GM12891 (cell line): Measurements from ENCODE around the gene FAT3.

Source experiments
- POLR2A ChIP-seq: IDR thresholded peaks from 2 replicates; pipeline ENCODE4 v1.6.1; 2011; ENCODE audit warnings: low read depth, low read length, control low read depth
- POLR2AphosphoS5 ChIP-seq: IDR thresholded peaks from 2 replicates; pipeline ENCODE4 v1.6.1; 2011; ENCODE audit warnings: low read depth, low read length, control low read depth
- TAF1 ChIP-seq: IDR thresholded peaks from 2 replicates; pipeline ENCODE4 v1.6.1; 2011; ENCODE audit warnings: low read depth, low read length, control low read depth

DNA sequence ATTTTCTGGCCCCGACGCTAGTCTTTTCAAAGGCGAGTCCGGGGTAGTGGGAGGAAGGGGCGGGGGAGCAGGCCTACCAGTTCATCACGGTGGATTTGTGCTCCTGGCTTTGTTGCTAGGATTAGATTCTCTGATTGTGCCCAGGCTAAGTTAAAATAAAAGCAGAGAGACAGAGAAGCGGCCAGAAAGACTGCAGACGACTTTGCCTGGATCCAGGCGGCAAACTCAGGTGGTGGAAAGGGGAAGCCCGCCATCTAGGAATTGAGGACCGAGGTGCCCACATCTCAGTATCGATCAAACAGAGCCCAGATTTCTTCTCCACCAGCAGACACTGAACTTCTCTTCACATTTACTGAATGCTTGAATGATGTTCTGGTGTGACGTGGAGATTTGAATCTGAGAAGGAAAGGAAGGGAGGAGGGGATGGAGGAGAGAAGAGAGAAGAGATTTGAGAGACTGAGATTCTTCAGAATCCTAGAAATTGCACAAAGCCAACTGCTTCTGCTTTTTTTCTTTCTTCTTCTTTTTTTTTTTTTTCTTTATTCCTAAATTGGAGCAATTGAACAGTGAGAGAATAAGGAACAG is 2.7 kb downstream of the FAT3 start:
- TF ChIP-seq POLR2AphosphoS5 (no peak), POLR2A (no peak), TAF1 (no peak)
